GM10248 (cell line): Measurements from ENCODE around the gene ZC3H18.

ENCODE experiments used
- CTCF ChIA-PET: fragments of 300-600 bp; sonication (Branson Sonifier 250); formaldehyde crosslinking; extraction: SDS; loops from one replicate; lab custom pipeline; 2021; ENCODE audit warnings: antibody characterized with exemption; lab: Yijun Ruan, JAX
- POLR2A ChIA-PET: fragments of 350-650 bp; sonication (Branson Sonifier 250); formaldehyde crosslinking; extraction: SDS; loops from one replicate; lab custom pipeline; 2020; ENCODE audit warnings: antibody characterized with exemption; lab: Yijun Ruan, JAX
- DNase-seq: peaks from one replicate; pipeline ENCODE4 v3.0.0; 2012; ENCODE audit errors: extremely low spot score
- CTCF ChIP-seq: IDR thresholded peaks from 2 replicates; pipeline ENCODE4 v1.5.1; 2012; ENCODE audit warnings: mild to moderate bottlenecking, low read depth; ENCODE audit errors: extremely low read depth, missing control alignments, control extremely low read depth

The ZC3H18 gene

GRCh38 chr16:88548131-88548874, 21.9 kb upstream of the ZC3H18 start:
- CTCF ChIA-PET = no interaction called here
- POLR2A ChIA-PET = no interaction called here
- no peak for DNase-seq
- no peak for TF ChIP-seq CTCF

- no peak for TF ChIP-seq CTCF
- CTCF ChIA-PET = interaction anchor here (1.7 kb wide), 1 partner anchor 10 kb away, joined by 6 read pairs; no protein-coding TSS in a partner anchor
- POLR2A ChIA-PET = no interaction called here
- DNase-seq = no peak
These were observed 21.2 kb upstream of the ZC3H18 start for GRCh38 chr16:88548985-88549384.

DNA sequence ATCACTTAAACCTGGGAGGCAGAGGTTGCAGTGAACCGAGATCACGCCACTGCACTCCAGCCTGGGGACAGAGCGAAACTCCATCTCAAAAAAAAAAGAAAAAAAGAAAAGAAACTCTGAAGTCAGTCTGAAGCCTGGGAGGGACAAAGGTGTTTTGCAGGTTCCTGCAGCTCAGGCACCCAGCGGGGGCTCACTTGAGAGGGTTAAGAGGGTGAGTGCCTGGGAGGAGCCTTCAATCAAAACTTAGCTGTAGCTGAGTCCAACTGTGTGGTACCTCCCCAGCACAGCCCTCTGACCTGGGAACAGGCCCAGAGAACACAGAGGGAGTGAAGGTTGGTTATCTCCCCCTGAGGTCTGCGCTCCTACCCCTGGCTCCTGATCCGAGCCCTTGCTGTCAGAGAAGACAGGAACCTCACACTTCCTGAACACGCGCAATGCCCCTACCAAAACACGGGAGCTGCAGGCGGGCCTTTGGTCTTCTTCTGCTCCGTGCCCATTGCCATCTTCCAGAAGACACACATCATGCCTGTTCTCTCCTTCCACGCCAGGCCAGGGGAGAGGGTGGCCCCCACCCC, 20.4 kb upstream of the ZC3H18 start:
- DNase-seq = no peak
- ChIA-PET CTCF (interaction anchor here (1.7 kb wide), 1 partner anchor 9 kb away, joined by 6 read pairs; no protein-coding TSS in a partner anchor), POLR2A (no interaction called here)
- no peak for TF ChIP-seq CTCF

GRCh38 chr16:88550246-88550661, 19.9 kb upstream of the ZC3H18 start:
- CTCF ChIA-PET = interaction anchor here (1.7 kb wide), 1 partner anchor 9 kb away, joined by 6 read pairs; no protein-coding TSS in a partner anchor
- DNase-seq = no peak
- POLR2A ChIA-PET = no interaction called here
- no peak for TF ChIP-seq CTCF

GRCh38 chr16:88552166-88552565, 18.0 kb upstream of the ZC3H18 start:
- ChIA-PET POLR2A (no interaction called here), CTCF (interaction anchor here (1.8 kb wide), 1 partner anchor 9 kb away, joined by 6 read pairs; no protein-coding TSS in a partner anchor)
- DNase-seq = no peak
- TF ChIP-seq CTCF = no peak

- TF ChIP-seq CTCF = no peak
- ChIA-PET POLR2A (no interaction called here), CTCF (interaction anchor here (1.3 to 1.8 kb wide), 2 partner anchors 8 to 100 kb away, joined by 3 to 6 read pairs; partner anchors contain the start of gene ZFPM1)
- no peak for DNase-seq
These were observed 17.4 kb upstream of the ZC3H18 start for GRCh38 chr16:88552815-88553214.
